AG20443 (cell line): ENCODE results near the gene DUSP1.
A peak's percentile ranks its signal among the peaks of the same experiment; 100 is the strongest.
"Not testable (repeated sequence)": the region's sequence is repeated elsewhere in the genome, so short reads cannot be mapped to it uniquely, and the experiment has no call there.

Source experiments
- DNase-seq: peaks from one replicate; pipeline ENCODE4 v3.0.0; 2012; ENCODE audit warnings: low spot score, mixed read lengths

The DUSP1 gene

GRCh38 chr5:172797771-172798191 is 26.8 kb upstream of the DUSP1 start:
- DNase-seq: no peak

- no peak for DNase-seq
Observed at GRCh38 chr5:172796306-172796705, 25.3 kb upstream of the DUSP1 start.

- peak; percentile 89 for DNase-seq
Observed at GRCh38 chr5:172795318-172795977, 24.5 kb upstream of the DUSP1 start.

GRCh38 chr5:172793577-172794488 is 22.8 kb upstream of the DUSP1 start:
- no peak for DNase-seq

DNA sequence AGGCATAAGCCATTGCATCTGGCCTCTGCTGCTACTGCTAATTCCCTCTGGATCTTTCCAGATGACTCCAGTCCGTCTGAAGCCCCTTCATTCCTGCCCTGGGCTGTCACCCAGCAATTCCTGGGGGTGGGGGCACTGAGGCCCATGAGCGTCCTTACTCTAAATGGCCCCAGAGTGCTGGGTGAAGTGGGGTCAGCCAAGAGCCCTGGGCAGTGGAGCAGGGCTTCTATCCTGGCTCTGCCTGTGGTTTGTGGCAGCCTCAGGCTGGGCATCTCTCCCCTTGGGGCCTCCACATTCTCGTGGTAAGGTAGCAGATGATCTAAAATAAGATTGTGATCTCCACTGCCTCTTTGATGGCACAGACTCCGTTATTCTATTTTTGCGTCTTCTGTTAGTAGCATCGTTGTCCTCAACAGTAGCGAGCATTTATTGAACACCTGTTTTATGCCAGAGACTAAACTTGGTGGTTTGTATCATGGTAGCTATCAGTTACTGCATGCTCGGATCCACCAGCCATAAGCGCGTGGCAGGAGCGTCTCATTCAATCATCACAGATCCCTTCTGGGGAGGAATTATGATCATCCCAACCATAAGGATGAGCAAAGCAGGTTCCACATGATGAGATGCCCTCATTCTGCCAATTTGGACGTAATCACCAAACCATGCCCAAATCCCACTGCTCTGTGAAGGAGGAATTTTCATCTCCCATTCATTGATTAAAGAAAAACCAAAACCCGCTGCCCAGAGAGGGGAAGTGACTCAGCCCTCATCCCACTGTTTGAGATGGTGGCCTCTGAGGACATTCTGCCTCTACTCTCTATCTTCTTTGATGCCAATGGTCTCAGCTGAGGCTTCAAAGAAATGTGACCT is 21.9 kb upstream of the DUSP1 start:
- DNase-seq: no peak

GRCh38 chr5:172791726-172792445 is 20.9 kb upstream of the DUSP1 start:
- no peak for DNase-seq

GRCh38 chr5:172791286-172791685 is 20.3 kb upstream of the DUSP1 start:
- DNase-seq: peak; percentile 30

DNA sequence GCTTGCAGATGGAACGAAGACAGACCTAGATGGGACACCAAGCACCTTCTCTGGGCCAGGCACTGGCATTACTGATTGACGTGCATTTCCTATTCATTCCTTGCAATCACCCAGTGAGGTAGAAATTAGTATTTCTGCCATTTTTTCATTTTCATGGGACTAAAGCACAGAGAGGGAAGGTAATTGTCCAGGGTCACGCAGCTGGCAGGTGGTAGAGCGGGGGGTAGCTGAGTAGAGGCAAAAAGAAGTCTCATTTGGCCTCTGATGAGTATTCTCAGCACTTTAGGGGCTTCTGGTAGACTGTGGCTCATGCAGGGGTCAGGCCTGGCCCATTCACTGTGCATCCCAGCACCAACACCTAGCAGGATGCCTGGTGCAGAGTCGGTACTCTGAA is 19.5 kb upstream of the DUSP1 start:
- no peak for DNase-seq

DNA sequence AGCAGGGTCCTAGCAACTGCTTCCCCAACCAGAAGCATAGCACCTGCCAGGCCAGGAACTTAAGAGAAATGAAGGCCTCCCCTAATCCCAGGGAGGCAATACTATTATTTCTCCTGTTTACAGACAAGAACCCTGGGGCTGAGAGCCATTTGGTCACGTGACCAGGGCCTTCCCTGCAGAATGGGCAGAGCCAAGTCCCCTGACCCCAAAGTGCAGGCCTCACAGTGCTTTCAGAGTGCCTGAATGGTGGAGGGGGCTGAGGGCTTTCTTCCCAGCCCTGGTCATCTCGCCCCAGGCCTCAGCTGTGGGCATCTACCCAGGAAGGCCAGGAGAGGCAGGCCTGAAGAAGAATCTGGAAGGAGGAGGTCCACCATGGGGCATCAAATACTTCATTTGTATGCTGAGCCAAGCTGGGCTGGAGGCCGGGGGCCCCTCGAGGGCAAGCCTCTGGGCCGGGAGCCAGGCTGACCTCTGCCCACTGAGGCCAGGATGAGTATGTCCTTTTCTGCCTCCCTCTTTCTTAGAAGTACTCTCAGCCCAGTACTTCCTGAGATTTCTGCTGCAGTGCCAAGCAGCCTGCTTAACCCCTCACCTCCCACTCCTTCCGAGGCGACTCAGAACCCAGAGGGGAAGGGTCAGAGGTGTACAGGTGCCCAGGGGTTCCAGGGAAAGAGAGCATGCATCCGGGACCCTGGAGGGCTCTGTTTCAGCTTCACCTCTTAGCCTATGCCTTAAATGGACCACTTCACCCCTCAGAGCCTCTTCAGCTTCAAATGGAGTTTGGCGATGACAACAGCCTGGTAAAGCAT is 18.9 kb upstream of the DUSP1 start:
- peak; percentile 24 for DNase-seq

DNA sequence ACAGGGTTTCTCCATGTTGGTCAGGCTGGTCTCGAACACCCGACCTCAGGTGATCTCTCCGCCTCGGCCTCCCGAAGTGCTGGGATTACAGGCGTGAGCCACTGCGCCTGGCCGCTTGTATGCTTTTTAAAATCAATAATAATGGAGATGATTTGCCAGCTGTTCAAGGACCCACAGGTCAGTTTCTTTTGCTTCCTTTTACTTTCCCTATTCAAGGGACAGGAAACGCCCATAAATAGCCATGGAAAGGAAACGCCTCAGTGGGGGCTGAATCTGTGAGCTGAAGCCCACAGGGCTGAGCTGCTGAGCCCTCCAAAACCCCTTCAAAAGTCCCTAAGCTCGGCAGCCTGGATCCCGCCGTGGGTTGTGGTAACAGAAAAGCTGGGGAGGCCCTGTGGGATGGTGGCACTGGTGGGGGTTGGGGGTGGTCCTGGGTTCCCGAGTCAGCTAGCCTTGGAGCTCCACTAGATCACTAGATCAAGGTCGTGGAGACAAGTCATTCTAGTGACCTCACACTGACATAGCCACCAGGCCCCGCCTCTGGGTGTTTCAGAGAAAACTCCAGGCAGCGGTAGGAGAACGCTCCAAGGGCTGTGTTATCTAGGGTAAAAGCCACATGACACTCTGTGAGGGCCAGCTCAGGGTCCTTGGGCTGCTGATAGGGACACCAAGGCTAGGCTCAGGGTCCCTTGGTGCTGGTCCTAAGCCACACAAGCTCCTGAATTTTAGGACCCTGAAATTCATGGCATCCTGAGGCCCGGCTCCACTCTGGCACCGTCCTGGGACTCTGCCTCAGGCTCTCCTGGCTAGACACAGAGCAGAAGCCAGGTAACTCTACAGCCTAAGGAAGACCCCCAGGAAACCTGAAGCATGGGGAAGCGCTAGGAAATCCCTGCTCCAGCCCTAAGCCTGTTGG is 18.0 kb upstream of the DUSP1 start:
- DNase-seq: peak; percentile 53

- not testable (repeated sequence) for DNase-seq
Observed at GRCh38 chr5:172787538-172787937, 16.5 kb upstream of the DUSP1 start.

GRCh38 chr5:172786736-172787462 is 15.9 kb upstream of the DUSP1 start:
- no peak for DNase-seq

GRCh38 chr5:172785429-172786088 is 14.6 kb upstream of the DUSP1 start:
- DNase-seq: no peak

GRCh38 chr5:172784162-172784561 is 13.2 kb upstream of the DUSP1 start:
- DNase-seq: not testable (repeated sequence)

DNA sequence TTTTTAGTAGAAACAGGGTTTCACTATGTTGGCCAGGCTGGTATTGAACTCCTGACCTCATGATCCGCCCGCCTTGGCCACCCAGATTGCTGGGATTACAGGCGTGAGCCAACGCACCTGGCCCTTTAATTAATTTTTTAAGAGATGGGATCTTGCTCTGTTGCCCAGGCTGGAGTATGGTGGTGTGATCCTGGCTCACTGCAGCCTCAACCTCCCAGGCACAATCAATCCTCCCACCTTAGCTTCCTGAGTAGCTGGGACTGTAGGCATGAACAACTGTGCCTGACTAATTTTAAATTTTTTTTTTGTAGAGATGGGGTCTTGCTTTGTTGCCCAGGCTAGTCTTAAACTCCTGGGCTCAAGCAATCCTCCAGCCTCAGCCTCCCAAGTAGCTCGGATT is 12.3 kb upstream of the DUSP1 start:
- not testable (repeated sequence) for DNase-seq

- DNase-seq: no peak
Observed at GRCh38 chr5:172782169-172783039, 11.4 kb upstream of the DUSP1 start.

DNA sequence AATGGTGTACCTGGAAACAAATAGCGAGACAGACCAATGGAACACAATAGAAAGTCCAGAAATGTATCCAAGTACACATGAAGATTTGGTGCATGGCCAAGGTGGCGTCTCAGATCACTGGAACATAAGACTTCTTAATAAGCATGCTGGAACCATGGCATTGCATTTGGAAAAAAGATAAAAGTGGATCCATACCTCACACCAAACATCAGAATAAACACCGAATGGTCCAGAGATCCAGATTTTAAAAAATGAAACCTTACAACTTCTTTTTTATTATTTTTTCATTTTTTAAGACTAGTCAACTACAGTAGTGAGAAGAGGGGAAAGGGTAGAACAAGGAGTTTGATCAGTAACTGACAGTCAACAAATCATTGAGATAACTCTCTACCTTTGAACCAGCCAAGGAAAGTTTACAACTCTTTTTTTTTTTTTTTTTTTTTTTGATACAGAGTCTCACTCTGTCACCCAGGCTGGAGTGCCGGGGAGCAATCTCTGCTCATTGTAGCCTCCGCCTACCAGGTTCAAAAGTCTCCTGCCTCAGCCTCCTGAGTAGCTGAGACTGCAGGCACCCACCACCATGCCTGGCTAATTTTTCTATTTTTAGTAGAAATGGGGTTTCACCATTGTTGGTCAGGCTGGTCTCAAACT is 8.8 kb upstream of the DUSP1 start:
- DNase-seq: no peak
